Coronary artery (tissue), 2 donors: ENCODE measurements around the gene SATB1.

Experiments used
- DNase-seq: peaks from one replicate; pipeline ENCODE4 v3.0.0-alpha.2; 2017; ENCODE audit warnings: low spot score
- H3K27ac ChIP-seq, 2 donors: fragments of 200-600 bp; sonication (generic); one replicate each; pipeline ENCODE4 v1.5.1; 2016 to 2019
- H3K4me3 ChIP-seq: fragments of 200-600 bp; sonication (generic); 2 replicates; pipeline ENCODE4 v1.5.1; 2016; ENCODE audit warnings: mild to moderate bottlenecking, moderate library complexity
- TF ChIP-seq, protein P1 (sequence below): fragments of 200-600 bp; sonication (generic); IDR thresholded peaks from one replicate; pipeline ENCODE4 v1.5.1; 2019; ENCODE audit warnings: antibody characterized with exemption

Gene SATB1

DNA sequence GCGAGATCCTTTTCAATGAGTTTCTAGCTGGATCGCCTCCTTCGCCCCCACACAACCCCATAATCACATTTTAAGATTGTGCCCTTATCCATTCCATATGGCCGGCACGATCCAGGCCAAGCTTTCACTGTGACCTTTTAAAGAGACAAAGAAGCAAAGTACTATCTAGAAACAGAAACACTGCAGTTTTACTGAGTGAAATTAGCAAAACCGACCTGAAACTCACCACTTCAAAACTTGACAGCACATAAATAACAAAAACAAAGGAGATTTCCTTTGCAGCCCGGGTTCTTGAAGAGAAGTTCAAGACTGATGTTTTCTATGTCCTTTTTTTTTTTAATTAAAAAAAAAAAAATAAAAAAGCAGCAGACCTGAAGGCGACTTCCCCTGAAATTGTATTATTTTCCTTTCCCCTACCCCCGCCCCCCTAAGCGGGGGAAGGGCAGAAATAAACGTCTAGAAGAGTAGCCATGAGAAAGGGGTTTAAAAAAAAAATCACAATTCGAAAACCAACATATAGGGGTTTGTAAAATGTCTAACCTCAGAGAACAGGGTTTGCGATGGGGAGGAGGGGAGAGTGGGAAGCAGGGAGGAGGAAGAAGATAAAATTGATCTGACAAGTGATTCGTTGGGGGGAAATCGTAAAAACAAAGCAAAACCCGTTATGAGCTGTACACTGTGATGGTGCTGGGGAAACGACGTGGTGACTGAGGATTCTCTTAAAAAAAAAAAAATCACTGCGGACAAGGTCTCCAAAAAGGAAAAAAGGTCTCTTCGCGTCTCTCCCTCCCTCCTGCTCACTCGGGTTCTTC, 1.5 kb downstream of the SATB1 start:
- Histone ChIP-seq H3K4me3 (peak overlapping the region; percentile 96), H3K27ac (peak overlapping the region; percentile 90 to 94)
- TF ChIP-seq, protein P1, sequence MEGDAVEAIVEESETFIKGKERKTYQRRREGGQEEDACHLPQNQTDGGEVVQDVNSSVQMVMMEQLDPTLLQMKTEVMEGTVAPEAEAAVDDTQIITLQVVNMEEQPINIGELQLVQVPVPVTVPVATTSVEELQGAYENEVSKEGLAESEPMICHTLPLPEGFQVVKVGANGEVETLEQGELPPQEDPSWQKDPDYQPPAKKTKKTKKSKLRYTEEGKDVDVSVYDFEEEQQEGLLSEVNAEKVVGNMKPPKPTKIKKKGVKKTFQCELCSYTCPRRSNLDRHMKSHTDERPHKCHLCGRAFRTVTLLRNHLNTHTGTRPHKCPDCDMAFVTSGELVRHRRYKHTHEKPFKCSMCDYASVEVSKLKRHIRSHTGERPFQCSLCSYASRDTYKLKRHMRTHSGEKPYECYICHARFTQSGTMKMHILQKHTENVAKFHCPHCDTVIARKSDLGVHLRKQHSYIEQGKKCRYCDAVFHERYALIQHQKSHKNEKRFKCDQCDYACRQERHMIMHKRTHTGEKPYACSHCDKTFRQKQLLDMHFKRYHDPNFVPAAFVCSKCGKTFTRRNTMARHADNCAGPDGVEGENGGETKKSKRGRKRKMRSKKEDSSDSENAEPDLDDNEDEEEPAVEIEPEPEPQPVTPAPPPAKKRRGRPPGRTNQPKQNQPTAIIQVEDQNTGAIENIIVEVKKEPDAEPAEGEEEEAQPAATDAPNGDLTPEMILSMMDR = no peak
- no peak for DNase-seq

GRCh38 chr3:18422972-18423371, 2.2 kb downstream of the SATB1 start:
- TF ChIP-seq, protein P1 = no peak
- H3K27ac ChIP-seq = peak overlapping the region; percentile 90 to 94
- no peak for DNase-seq
- peak overlapping the region; percentile 96 for H3K4me3 ChIP-seq

GRCh38 chr3:18420555-18420954, 4.6 kb downstream of the SATB1 start:
- TF ChIP-seq, protein P1 = no peak
- no peak overlapping the region for H3K27ac ChIP-seq
- DNase-seq = no peak

GRCh38 chr3:18419232-18419631, 5.9 kb downstream of the SATB1 start:
- TF ChIP-seq, protein P1 = no peak
- no peak for DNase-seq
- no peak overlapping the region for H3K27ac ChIP-seq
- no peak overlapping the region for H3K4me3 ChIP-seq

More at GRCh38 chr3:18420555-18420954, 4.6 kb downstream of the SATB1 start:
- H3K4me3 ChIP-seq = no peak overlapping the region

GRCh38 chr3:18417904-18418572, 7.1 kb downstream of the SATB1 start:
- H3K27ac ChIP-seq = no peak overlapping the region
- DNase-seq = no peak
- H3K4me3 ChIP-seq = no peak overlapping the region
- TF ChIP-seq, protein P1 = no peak

DNA sequence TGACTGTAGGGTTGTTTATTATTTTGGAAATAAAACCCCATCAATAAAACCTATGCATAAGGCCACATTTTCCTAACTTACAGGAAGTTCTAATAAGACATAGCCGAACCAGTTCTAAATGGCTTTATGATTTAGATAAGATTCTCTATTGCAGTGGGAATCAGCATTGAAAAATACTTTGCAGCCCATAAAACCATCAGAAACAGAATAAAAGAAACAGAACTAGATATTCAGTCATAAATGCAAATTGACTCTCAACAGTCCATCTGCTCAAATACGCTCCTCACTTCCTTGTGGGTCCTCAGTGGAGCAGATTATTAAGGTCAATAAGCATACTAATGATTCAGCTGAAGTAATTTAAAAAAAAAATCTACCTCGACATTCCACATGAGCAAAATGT, 8.8 kb downstream of the SATB1 start:
- no peak overlapping the region for H3K4me3 ChIP-seq
- DNase-seq = no peak
- TF ChIP-seq, protein P1 = no peak
- no peak overlapping the region for H3K27ac ChIP-seq

GRCh38 chr3:18415839-18416238, 9.3 kb downstream of the SATB1 start:
- Histone ChIP-seq H3K4me3 (no peak overlapping the region), H3K27ac (no peak overlapping the region)
- TF ChIP-seq, protein P1 = no peak
- no peak for DNase-seq
